K562 (cell line): ENCODE data around the gene TRAPPC8. TPM values are rescaled to one million over a fixed set of nuclear protein-coding genes. Genes with fewer than 3 reads are reported as not detected.

Experiments used
- BACH1 ChIP-seq: fragments of 200-800 bp; sonication (Bioruptor generic); IDR thresholded peaks from 2 replicates; pipeline ENCODE4 v1.6.1; 2016; ENCODE audit warnings: missing genetic modification characterization, missing compliant biosample characterization
- DLX4 ChIP-seq: fragments of 250-450 bp; sonication (Bioruptor Pico); IDR thresholded peaks from 2 replicates; pipeline ENCODE4 v1.6.1; 2021; ENCODE audit warnings: mild to moderate bottlenecking
- E2F6 ChIP-seq, 2 experiments: IDR thresholded peaks; 2 replicates each; pipeline ENCODE4 v1.6.1; 2011; ENCODE audit warnings: borderline replicate concordance in 1 of 2, control low read depth in 1 of 2, low read depth in 1 of 2, low read length in 1 of 2, mild to moderate bottlenecking in 1 of 2, mixed read lengths in 1 of 2, moderate library complexity in 1 of 2; ENCODE audit not compliant: insufficient read depth in 1 of 2, insufficient read length in 1 of 2, poor library complexity in 1 of 2, severe bottlenecking in 1 of 2; ENCODE audit errors: extremely low read depth in 1 of 2
- LEF1 ChIP-seq: fragments of 450-650 bp; IDR thresholded peaks from 2 replicates; pipeline ENCODE4 v1.6.1; 2016; ENCODE audit warnings: mild to moderate bottlenecking
- NR2C1 ChIP-seq, 2 experiments: fragments of 450-650 bp; IDR thresholded peaks; 2 replicates each; pipeline ENCODE4 v1.6.1; 2017; ENCODE audit warnings: mild to moderate bottlenecking in 2 of 2, antibody characterized with exemption in 1 of 2, inconsistent platforms in 1 of 2, missing compliant biosample characterization in 1 of 2, missing genetic modification characterization in 1 of 2
- PHF20 ChIP-seq: fragments of 450-650 bp; IDR thresholded peaks from 2 replicates; pipeline ENCODE4 v1.6.1; 2018; ENCODE audit not compliant: partially characterized antibody
- RBM22 ChIP-seq: fragments of 200-400 bp; formaldehyde crosslinking; IDR thresholded peaks from 2 replicates; pipeline ENCODE4 v1.6.1; 2018; ENCODE audit warnings: low read length, low read depth; ENCODE audit not compliant: poor library complexity, severe bottlenecking
- SOX6 ChIP-seq: fragments of 450-650 bp; IDR thresholded peaks from 2 replicates; pipeline ENCODE4 v1.6.1; 2014; ENCODE audit warnings: mild to moderate bottlenecking
- TAF15 ChIP-seq: fragments of 200-400 bp; formaldehyde crosslinking; IDR thresholded peaks from 2 replicates; pipeline ENCODE4 v1.6.1; 2017; ENCODE audit warnings: mild to moderate bottlenecking, low read depth, low read length, moderate library complexity
- YY1 ChIP-seq, 3 experiments: IDR thresholded peaks; 2 replicates each; pipeline ENCODE4 v1.6.1; 2011; ENCODE audit warnings: low read length in 2 of 3, mild to moderate bottlenecking in 2 of 3, moderate library complexity in 2 of 3, borderline replicate concordance in 1 of 3, control low read depth in 1 of 3, low read depth in 1 of 3; ENCODE audit not compliant: insufficient read depth in 3 of 3, insufficient replicate concordance in 2 of 3, control insufficient read depth in 1 of 3, insufficient read length in 1 of 3; ENCODE audit errors: extremely low read depth in 1 of 3
- ZC3H11A ChIP-seq: IDR thresholded peaks from 2 replicates; pipeline ENCODE4 v1.6.1; 2012; ENCODE audit warnings: low read depth, low read length, improper control_type of control experiment
- ZNF280B ChIP-seq: fragments of 250-450 bp; sonication (Bioruptor Pico); IDR thresholded peaks from 2 replicates; pipeline ENCODE4 v1.5.1; 2021; ENCODE audit warnings: mild to moderate bottlenecking
- ZZZ3 ChIP-seq: fragments of 450-650 bp; IDR thresholded peaks from 2 replicates; pipeline ENCODE4 v1.6.1; 2016; ENCODE audit warnings: antibody characterized with exemption, mild to moderate bottlenecking, moderate library complexity
- polyA plus RNA-seq, 8 experiments: library from polyadenylated mRNA; depleted of rRNA in 4 of 8; stranded (reverse) in 5 of 8; unstranded in 3 of 8; fragments of >200 nt; fragmentation: Nextera tagmentation in 2 of 8; fragmentation: Illumina TruSeq in 1 of 8; extraction: Ambion mirVana in 2 of 8; extraction: Trizol in 1 of 8; gene quantifications; 2 replicates each; pipeline versions ENCODE4 v1.2.1 to v1.2.3, GENCODE V29; 2011 to 2014; ENCODE audit warnings: inconsistent platforms in 1 of 8, missing spikeins in 1 of 8
- total RNA-seq, 7 experiments: library from RNA; depleted of rRNA in 6 of 7; stranded (reverse); fragments of >200 nt in 6 of 7; fragmentation: Illumina TruSeq in 2 of 7; extraction: Trizol in 2 of 7; gene quantifications; 2 replicates each; pipeline versions ENCODE4 v1.2.1 to v1.2.3, GENCODE V29; 2011 to 2021; ENCODE audit warnings: low replicate concordance in 1 of 7
- TF ChIP-seq, protein P1 (sequence below): fragments of 200-400 bp; formaldehyde crosslinking; IDR thresholded peaks from 2 replicates; pipeline ENCODE4 v1.6.1; 2017; ENCODE audit warnings: mild to moderate bottlenecking, low read depth, low read length, moderate library complexity
- TF ChIP-seq, protein P2 (sequence below): fragments of 450-650 bp; IDR thresholded peaks from 2 replicates; pipeline ENCODE4 v1.6.1; 2016; ENCODE audit warnings: mild to moderate bottlenecking
- TF ChIP-seq, protein P3 (sequence below): fragments of 250-450 bp; sonication (Bioruptor Pico); IDR thresholded peaks from 2 replicates; pipeline ENCODE4 v1.8.0; 2022; ENCODE audit warnings: inconsistent platforms, mild to moderate bottlenecking, moderate library complexity, borderline replicate concordance

TRAPPC8 gene
- total and polyA plus RNA-seq, 9 of the 15 experiments (the other 6 are each of a cell fraction or from before 2014, with no cell fraction given) = 20.1 to 111 (median 35.6) TPM

DNA sequence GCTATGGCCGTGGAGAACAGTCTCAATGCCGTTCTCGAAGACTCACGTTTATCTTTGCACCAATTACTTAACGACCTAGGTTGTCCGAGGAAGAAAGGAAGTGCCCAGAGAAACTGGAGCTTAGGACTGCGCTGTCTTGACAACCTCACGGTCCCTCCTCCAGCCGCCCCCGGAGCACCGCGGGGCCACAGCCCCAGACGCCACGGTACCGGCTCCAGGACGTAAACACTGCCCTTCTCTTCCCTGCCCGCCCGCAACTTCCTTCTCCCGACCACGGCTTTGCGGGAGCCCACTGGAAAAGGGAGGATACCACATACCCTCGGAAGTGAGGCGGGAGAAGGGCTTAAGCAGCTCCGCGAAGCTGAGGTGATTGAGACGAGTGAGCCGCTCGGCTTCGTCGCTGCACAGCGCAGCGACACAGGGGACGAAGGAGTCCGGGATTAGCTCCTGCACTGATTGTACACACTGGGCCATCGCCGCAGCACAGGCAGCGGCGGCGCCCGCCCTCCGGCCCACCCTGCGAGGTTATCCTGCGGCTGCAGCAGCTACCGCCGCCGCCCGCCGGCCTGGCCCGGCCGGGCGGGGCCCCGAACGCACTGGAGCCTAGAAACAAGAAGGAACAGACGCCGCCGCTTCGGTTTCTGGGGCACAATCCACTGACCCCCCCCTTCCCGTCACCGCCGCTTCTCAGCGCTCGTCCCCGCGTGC, 483 bp downstream of the TRAPPC8 start (continued):
- TF ChIP-seq, protein P1, sequence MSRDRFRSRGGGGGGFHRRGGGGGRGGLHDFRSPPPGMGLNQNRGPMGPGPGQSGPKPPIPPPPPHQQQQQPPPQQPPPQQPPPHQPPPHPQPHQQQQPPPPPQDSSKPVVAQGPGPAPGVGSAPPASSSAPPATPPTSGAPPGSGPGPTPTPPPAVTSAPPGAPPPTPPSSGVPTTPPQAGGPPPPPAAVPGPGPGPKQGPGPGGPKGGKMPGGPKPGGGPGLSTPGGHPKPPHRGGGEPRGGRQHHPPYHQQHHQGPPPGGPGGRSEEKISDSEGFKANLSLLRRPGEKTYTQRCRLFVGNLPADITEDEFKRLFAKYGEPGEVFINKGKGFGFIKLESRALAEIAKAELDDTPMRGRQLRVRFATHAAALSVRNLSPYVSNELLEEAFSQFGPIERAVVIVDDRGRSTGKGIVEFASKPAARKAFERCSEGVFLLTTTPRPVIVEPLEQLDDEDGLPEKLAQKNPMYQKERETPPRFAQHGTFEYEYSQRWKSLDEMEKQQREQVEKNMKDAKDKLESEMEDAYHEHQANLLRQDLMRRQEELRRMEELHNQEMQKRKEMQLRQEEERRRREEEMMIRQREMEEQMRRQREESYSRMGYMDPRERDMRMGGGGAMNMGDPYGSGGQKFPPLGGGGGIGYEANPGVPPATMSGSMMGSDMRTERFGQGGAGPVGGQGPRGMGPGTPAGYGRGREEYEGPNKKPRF = no peak
- TF ChIP-seq TAF15 (no peak), SOX6 (no peak), ZZZ3 (no peak), LEF1 (no peak), E2F6 (IDR thresholded peaks at IDR 0.05; ENCODE audit: borderline replicate concordance in 1 of 2, extremely low read depth in 1 of 2, insufficient read depth in 1 of 2, insufficient read length in 1 of 2, low read depth in 1 of 2, low read length in 1 of 2, poor library complexity in 1 of 2, severe bottlenecking in 1 of 2) (no peak), NR2C1 (IDR thresholded peaks at IDR 0.05) (no peak), NR2C1 (tag; IDR thresholded peaks at IDR 0.05) (no peak), ZNF280B (CRISPR knock-in tag) (no peak), ZC3H11A (no peak), DLX4 (CRISPR knock-in tag) (no peak), BACH1 (tag) (no peak), YY1 (IDR thresholded peaks at IDR 0.05; ENCODE audit: borderline replicate concordance in 1 of 3, control insufficient read depth in 1 of 3, extremely low read depth in 1 of 3, insufficient read depth in 3 of 3, insufficient read length in 1 of 3, insufficient replicate concordance in 2 of 3, low read depth in 1 of 3, low read length in 2 of 3) (peak in 1 of 3 experiments; percentile 34), PHF20 (no peak), RBM22 (no peak)
- TF ChIP-seq, protein P2, sequence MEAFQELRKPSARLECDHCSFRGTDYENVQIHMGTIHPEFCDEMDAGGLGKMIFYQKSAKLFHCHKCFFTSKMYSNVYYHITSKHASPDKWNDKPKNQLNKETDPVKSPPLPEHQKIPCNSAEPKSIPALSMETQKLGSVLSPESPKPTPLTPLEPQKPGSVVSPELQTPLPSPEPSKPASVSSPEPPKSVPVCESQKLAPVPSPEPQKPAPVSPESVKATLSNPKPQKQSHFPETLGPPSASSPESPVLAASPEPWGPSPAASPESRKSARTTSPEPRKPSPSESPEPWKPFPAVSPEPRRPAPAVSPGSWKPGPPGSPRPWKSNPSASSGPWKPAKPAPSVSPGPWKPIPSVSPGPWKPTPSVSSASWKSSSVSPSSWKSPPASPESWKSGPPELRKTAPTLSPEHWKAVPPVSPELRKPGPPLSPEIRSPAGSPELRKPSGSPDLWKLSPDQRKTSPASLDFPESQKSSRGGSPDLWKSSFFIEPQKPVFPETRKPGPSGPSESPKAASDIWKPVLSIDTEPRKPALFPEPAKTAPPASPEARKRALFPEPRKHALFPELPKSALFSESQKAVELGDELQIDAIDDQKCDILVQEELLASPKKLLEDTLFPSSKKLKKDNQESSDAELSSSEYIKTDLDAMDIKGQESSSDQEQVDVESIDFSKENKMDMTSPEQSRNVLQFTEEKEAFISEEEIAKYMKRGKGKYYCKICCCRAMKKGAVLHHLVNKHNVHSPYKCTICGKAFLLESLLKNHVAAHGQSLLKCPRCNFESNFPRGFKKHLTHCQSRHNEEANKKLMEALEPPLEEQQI = no peak
- TF ChIP-seq, protein P3, sequence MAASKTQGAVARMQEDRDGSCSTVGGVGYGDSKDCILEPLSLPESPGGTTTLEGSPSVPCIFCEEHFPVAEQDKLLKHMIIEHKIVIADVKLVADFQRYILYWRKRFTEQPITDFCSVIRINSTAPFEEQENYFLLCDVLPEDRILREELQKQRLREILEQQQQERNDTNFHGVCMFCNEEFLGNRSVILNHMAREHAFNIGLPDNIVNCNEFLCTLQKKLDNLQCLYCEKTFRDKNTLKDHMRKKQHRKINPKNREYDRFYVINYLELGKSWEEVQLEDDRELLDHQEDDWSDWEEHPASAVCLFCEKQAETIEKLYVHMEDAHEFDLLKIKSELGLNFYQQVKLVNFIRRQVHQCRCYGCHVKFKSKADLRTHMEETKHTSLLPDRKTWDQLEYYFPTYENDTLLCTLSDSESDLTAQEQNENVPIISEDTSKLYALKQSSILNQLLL = no peak
